K562 (cell line): ENCODE results near the gene ITGA7. TPM values are rescaled to one million over a fixed set of nuclear protein-coding genes. Genes with fewer than 3 reads are reported as not detected.

Experiments used
- EP400 ChIP-seq: fragments of 450-650 bp; IDR thresholded peaks from 2 replicates; pipeline ENCODE4 v1.6.1; 2017; ENCODE audit warnings: antibody characterized with exemption, mild to moderate bottlenecking, moderate library complexity
- FOSL1 ChIP-seq: fragments of 200-800 bp; sonication (Bioruptor generic); conservative IDR thresholded peaks from 2 replicates; pipeline ENCODE4 v1.6.1; 2016; ENCODE audit warnings: missing genetic modification characterization, missing compliant biosample characterization
- HSF4 ChIP-seq: fragments of 250-450 bp; sonication (Bioruptor Pico); IDR thresholded peaks from 2 replicates; pipeline ENCODE4 v2.1.2; 2022; ENCODE audit warnings: mild to moderate bottlenecking, moderate library complexity, borderline replicate concordance
- MEIS2 ChIP-seq: fragments of 450-650 bp; IDR thresholded peaks from 2 replicates; pipeline ENCODE4 v1.6.1; 2014; ENCODE audit warnings: mild to moderate bottlenecking; ENCODE audit not compliant: partially characterized antibody
- NR2C2 ChIP-seq, 2 experiments: fragments of 200-800 bp in 1 of 2; sonication (Bioruptor generic) in 1 of 2; sonication (generic) in 1 of 2; formaldehyde crosslinking in 1 of 2; IDR thresholded peaks; 2 replicates each; pipeline versions ENCODE4 v1.6.1 to v1.8.0; 2016 to 2022; ENCODE audit warnings: mild to moderate bottlenecking in 1 of 2, missing compliant biosample characterization in 1 of 2, missing genetic modification characterization in 1 of 2, missing genetic modification reagents in 1 of 2
- SMARCA4 ChIP-seq: fragments of 450-650 bp; IDR thresholded peaks from 2 replicates; pipeline ENCODE4 v1.6.1; 2016
- ZNF274 ChIP-seq: IDR thresholded peaks from 2 replicates; pipeline ENCODE4 v1.6.1; 2011; ENCODE audit warnings: low read depth, mild to moderate bottlenecking, low read length, moderate library complexity, borderline replicate concordance
- ZNF695 ChIP-seq: fragments of 450-650 bp; formaldehyde crosslinking; IDR thresholded peaks from 2 replicates; pipeline ENCODE4 v1.4.0; 2020; ENCODE audit warnings: mild to moderate bottlenecking, moderate library complexity
- polyA plus RNA-seq, 8 experiments: library from polyadenylated mRNA; depleted of rRNA in 4 of 8; stranded (reverse) in 5 of 8; unstranded in 3 of 8; fragments of >200 nt; fragmentation: Nextera tagmentation in 2 of 8; fragmentation: Illumina TruSeq in 1 of 8; extraction: Ambion mirVana in 2 of 8; extraction: Trizol in 1 of 8; gene quantifications; 2 replicates each; pipeline versions ENCODE4 v1.2.1 to v1.2.3, GENCODE V29; 2011 to 2014; ENCODE audit warnings: inconsistent platforms in 1 of 8, missing spikeins in 1 of 8
- total RNA-seq, 7 experiments: library from RNA; depleted of rRNA in 6 of 7; stranded (reverse); fragments of >200 nt in 6 of 7; fragmentation: Illumina TruSeq in 2 of 7; extraction: Trizol in 2 of 7; gene quantifications; 2 replicates each; pipeline versions ENCODE4 v1.2.1 to v1.2.3, GENCODE V29; 2011 to 2021; ENCODE audit warnings: low replicate concordance in 1 of 7
- TF ChIP-seq, protein P1 (sequence below): fragments of 250-450 bp; sonication (Bioruptor Pico); IDR thresholded peaks from 2 replicates; pipeline ENCODE4 v1.8.0; 2021; ENCODE audit warnings: borderline replicate concordance, mild to moderate bottlenecking, moderate library complexity; ENCODE audit not compliant: poor library complexity, severe bottlenecking
- TF ChIP-seq, protein P2 (sequence below): sonication (generic); formaldehyde crosslinking; IDR thresholded peaks from 2 replicates; pipeline ENCODE4 v1.8.1; 2023; ENCODE audit warnings: mild to moderate bottlenecking, missing genetic modification reagents
- TF ChIP-seq, protein P3 (sequence below): fragments of 250-450 bp; sonication (Bioruptor Pico); IDR thresholded peaks from 2 replicates; pipeline ENCODE4 v1.4.0; 2020; ENCODE audit warnings: borderline replicate concordance
- TF ChIP-seq, protein P4 (sequence below): fragments of 450-650 bp; IDR thresholded peaks from 2 replicates; pipeline ENCODE4 v1.6.1; 2018; ENCODE audit not compliant: partially characterized antibody
- TF ChIP-seq, protein P5 (sequence below): fragments of 450-650 bp; conservative IDR thresholded peaks from 2 replicates; pipeline ENCODE4 v1.6.1; 2016; ENCODE audit warnings: missing genetic modification characterization, low read depth, mild to moderate bottlenecking, missing compliant biosample characterization, moderate library complexity

The ITGA7 gene
- total and polyA plus RNA-seq, 9 of the 15 experiments (the other 6 are each of a cell fraction or from before 2014, with no cell fraction given): 0.11 to 2.3 (median 0.56) TPM; not detected in 1

- TF ChIP-seq, protein P1, sequence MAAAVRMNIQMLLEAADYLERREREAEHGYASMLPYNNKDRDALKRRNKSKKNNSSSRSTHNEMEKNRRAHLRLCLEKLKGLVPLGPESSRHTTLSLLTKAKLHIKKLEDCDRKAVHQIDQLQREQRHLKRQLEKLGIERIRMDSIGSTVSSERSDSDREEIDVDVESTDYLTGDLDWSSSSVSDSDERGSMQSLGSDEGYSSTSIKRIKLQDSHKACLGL: no peak
- TF ChIP-seq, protein P2, sequence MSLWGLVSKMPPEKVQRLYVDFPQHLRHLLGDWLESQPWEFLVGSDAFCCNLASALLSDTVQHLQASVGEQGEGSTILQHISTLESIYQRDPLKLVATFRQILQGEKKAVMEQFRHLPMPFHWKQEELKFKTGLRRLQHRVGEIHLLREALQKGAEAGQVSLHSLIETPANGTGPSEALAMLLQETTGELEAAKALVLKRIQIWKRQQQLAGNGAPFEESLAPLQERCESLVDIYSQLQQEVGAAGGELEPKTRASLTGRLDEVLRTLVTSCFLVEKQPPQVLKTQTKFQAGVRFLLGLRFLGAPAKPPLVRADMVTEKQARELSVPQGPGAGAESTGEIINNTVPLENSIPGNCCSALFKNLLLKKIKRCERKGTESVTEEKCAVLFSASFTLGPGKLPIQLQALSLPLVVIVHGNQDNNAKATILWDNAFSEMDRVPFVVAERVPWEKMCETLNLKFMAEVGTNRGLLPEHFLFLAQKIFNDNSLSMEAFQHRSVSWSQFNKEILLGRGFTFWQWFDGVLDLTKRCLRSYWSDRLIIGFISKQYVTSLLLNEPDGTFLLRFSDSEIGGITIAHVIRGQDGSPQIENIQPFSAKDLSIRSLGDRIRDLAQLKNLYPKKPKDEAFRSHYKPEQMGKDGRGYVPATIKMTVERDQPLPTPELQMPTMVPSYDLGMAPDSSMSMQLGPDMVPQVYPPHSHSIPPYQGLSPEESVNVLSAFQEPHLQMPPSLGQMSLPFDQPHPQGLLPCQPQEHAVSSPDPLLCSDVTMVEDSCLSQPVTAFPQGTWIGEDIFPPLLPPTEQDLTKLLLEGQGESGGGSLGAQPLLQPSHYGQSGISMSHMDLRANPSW (CRISPR knock-in tag): no peak
- no peak for TF ChIP-seq EP400
- TF ChIP-seq, protein P3, sequence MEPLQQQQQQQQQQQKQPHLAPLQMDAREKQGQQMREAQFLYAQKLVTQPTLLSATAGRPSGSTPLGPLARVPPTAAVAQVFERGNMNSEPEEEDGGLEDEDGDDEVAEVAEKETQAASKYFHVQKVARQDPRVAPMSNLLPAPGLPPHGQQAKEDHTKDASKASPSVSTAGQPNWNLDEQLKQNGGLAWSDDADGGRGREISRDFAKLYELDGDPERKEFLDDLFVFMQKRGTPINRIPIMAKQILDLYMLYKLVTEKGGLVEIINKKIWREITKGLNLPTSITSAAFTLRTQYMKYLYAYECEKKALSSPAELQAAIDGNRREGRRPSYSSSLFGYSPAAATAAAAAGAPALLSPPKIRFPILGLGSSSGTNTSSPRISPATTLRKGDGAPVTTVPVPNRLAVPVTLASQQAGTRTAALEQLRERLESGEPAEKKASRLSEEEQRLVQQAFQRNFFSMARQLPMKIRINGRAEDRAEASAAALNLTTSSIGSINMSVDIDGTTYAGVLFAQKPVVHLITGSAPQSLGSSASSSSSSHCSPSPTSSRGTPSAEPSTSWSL: no peak
- TF ChIP-seq FOSL1: peak; percentile 32; the same call in 1 of the 2 replicates
- no peak for TF ChIP-seq NR2C2 (CRISPR knock-in tag; IDR thresholded peaks at IDR 0.05)
- no peak for TF ChIP-seq NR2C2 (tag; IDR thresholded peaks at IDR 0.05)
- TF ChIP-seq ZNF695: no peak
- TF ChIP-seq HSF4 (CRISPR knock-in tag): no peak
- TF ChIP-seq, protein P4, sequence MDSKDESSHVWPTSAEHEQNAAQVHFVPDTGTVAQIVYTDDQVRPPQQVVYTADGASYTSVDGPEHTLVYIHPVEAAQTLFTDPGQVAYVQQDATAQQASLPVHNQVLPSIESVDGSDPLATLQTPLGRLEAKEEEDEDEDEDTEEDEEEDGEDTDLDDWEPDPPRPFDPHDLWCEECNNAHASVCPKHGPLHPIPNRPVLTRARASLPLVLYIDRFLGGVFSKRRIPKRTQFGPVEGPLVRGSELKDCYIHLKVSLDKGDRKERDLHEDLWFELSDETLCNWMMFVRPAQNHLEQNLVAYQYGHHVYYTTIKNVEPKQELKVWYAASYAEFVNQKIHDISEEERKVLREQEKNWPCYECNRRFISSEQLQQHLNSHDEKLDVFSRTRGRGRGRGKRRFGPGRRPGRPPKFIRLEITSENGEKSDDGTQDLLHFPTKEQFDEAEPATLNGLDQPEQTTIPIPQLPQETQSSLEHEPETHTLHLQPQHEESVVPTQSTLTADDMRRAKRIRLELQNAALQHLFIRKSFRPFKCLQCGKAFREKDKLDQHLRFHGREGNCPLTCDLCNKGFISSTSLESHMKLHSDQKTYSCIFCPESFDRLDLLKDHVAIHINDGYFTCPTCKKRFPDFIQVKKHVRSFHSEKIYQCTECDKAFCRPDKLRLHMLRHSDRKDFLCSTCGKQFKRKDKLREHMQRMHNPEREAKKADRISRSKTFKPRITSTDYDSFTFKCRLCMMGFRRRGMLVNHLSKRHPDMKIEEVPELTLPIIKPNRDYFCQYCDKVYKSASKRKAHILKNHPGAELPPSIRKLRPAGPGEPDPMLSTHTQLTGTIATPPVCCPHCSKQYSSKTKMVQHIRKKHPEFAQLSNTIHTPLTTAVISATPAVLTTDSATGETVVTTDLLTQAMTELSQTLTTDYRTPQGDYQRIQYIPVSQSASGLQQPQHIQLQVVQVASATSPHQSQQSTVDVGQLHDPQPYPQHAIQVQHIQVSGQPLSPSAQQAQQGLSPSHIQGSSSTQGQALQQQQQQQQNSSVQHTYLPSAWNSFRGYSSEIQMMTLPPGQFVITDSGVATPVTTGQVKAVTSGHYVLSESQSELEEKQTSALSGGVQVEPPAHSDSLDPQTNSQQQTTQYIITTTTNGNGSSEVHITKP: no peak
- TF ChIP-seq, protein P5, sequence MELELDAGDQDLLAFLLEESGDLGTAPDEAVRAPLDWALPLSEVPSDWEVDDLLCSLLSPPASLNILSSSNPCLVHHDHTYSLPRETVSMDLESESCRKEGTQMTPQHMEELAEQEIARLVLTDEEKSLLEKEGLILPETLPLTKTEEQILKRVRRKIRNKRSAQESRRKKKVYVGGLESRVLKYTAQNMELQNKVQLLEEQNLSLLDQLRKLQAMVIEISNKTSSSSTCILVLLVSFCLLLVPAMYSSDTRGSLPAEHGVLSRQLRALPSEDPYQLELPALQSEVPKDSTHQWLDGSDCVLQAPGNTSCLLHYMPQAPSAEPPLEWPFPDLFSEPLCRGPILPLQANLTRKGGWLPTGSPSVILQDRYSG (tag): no peak
- 0 out of 2 replicates have a peak, but pooled peaks have one; percentile 22 for TF ChIP-seq SMARCA4
- TF ChIP-seq ZNF274: no peak
- TF ChIP-seq MEIS2: no peak
Observed at GRCh38 chr12:55659486-55660385, 48.0 kb downstream of the ITGA7 start (continued).
